ENCODE results near the gene TOP3B.

TOP3B gene

GRCh38 chr22:21982338-21982965 lies at the start of gene TOP3B:
TOP3B (minus strand) TSS chr22:21982787; CDS start chr22:21975709, 7,078 bp downstream.
- peak; percentile 19 for DNase-seq (ENCODE audit: low read depth)
- H3K4me3 ChIP-seq (ENCODE audit: low read length), result peak within 1 kb of the TSS; percentile 97
- TF ChIP-seq, protein P1, sequence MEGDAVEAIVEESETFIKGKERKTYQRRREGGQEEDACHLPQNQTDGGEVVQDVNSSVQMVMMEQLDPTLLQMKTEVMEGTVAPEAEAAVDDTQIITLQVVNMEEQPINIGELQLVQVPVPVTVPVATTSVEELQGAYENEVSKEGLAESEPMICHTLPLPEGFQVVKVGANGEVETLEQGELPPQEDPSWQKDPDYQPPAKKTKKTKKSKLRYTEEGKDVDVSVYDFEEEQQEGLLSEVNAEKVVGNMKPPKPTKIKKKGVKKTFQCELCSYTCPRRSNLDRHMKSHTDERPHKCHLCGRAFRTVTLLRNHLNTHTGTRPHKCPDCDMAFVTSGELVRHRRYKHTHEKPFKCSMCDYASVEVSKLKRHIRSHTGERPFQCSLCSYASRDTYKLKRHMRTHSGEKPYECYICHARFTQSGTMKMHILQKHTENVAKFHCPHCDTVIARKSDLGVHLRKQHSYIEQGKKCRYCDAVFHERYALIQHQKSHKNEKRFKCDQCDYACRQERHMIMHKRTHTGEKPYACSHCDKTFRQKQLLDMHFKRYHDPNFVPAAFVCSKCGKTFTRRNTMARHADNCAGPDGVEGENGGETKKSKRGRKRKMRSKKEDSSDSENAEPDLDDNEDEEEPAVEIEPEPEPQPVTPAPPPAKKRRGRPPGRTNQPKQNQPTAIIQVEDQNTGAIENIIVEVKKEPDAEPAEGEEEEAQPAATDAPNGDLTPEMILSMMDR (conservative IDR thresholded peaks at IDR 0.05; ENCODE audit: low read depth, low read length), result no peak

GRCh38 chr22:22031183-22031945 lies 48.8 kb upstream of the TOP3B start:
- TF ChIP-seq, protein P1 (conservative IDR thresholded peaks at IDR 0.05; ENCODE audit: low read depth, low read length), result no peak
- no peak overlapping the region for H3K4me3 ChIP-seq (ENCODE audit: low read length)
- DNase-seq (ENCODE audit: low read depth), result no peak

GRCh38 chr22:22030493-22031182 lies 48.1 kb upstream of the TOP3B start:
- DNase-seq (ENCODE audit: low read depth), result no peak
- TF ChIP-seq, protein P1 (conservative IDR thresholded peaks at IDR 0.05; ENCODE audit: low read depth, low read length), result peak; percentile 33
- H3K4me3 ChIP-seq (ENCODE audit: low read length), result no peak overlapping the region

DNA sequence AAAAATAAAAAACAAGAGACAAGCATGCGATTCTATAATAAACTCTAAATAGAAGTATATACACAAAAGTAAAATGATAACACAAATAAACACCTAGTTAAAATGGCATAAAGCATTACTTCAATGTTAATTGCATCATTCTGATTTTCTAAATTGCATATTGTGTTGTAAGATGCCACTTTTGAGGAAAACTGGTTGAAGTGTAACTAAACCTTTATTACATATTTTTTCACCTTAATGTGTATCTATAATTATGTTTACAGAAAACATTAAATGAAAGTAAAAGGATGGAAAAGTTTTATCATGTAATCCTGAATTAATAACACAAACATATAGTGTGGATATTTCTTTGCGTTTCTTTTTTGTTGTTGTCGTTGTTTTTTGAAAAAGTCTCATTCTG lies 45.4 kb upstream of the TOP3B start:
- no peak for DNase-seq (ENCODE audit: low read depth)
- TF ChIP-seq, protein P1 (conservative IDR thresholded peaks at IDR 0.05; ENCODE audit: low read depth, low read length), result no peak
- H3K4me3 ChIP-seq (ENCODE audit: low read length), result no peak overlapping the region

DNA sequence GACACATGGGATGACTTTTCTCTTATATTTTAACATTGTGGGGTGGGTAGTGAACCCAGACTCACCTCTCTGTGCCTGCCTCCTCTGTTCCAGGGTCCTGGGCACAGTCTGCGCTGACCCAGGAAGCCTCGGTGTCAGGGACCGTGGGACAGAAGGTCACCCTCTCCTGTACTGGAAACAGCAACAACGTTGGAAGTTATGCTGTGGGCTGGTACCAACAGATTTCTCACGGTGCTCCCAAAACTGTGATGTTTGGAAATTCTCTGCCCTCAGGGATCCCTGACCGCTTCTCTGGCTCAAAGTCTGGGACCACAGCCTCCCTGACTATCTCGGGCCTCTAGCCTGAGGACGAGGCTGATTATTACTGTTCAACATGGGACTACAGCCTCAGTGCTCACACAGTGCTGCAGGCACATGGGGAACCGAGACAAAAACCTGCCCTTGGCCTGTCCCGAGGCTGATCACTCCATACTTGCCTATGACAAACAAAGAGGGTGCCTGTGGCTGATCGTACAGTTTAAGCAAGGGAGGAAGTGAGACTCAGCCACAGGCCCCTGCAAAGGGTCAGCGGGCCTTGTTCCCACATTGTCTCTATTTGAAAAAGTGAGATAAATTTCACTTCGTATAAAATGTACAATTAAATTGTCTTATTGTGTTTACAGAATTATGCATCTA lies 43.7 kb upstream of the TOP3B start:
- TF ChIP-seq, protein P1 (conservative IDR thresholded peaks at IDR 0.05; ENCODE audit: low read depth, low read length), result no peak
- DNase-seq (ENCODE audit: low read depth), result no peak
- no peak overlapping the region for H3K4me3 ChIP-seq (ENCODE audit: low read length)

DNA sequence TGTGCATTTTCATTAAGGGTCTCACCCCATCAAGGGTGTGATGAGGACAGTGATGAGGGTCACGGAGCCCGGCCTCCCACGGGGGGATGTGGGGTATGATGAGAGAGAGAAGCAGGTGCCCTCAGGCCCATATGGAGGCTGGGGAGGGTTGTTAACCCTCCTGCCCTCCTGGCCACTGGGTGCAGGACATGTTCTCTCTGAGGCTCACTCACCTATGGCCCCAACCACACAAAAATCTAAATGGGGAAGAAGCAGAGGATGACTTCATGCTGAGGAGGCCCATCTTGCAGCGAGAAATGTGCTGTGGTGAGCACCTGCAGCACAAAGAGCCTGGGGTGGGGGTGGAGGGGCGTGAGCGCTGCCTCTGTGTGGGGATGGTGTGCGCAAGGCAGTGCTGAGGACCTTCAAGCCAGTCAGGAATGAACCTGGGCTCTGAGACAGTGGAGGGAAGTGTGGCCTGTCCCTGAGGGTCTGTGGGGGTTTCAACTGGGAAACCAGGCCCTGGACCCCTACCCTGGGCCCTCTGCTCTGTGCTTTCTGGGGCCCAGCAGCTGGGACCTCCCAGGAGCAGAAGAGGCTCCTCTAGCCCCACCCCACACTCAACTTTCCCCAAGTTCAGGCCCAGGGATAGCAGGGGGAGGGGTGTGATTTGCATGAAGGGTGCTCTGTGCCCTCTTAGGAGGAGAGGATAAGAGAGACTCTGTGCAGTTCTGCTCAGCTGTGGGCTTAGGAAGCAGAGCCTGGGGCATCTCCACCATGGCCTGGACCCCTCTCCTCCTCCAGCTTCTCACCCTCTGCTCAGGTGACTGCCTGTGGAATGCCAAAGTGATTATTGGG lies 43.0 kb upstream of the TOP3B start:
- DNase-seq (ENCODE audit: low read depth), result no peak
- H3K4me3 ChIP-seq (ENCODE audit: low read length), result no peak overlapping the region
- TF ChIP-seq, protein P1 (conservative IDR thresholded peaks at IDR 0.05; ENCODE audit: low read depth, low read length), result no peak

All from retinal pigment epithelial cell (primary cell).